H9 (cell line): Measurements from ENCODE around the gene HSD17B12. TPM values are rescaled to one million over a fixed set of nuclear protein-coding genes. Genes with fewer than 3 reads are reported as not detected.

Experiments
- DNase-seq: peaks from one replicate; pipeline ENCODE4 v3.0.0-alpha.2; 2017
- H2AFZ ChIP-seq: one replicate; pipeline ENCODE4 v1.6.1; 2013; ENCODE audit warnings: mild to moderate bottlenecking, low read length, control low read depth, moderate library complexity
- H2AK5ac ChIP-seq: 2 replicates; pipeline ENCODE4 v1.6.1; 2013; ENCODE audit warnings: low read length, control low read depth, mixed read lengths; ENCODE audit not compliant: insufficient read length
- H2BK120ac ChIP-seq: one replicate; pipeline ENCODE4 v1.6.1; 2013; ENCODE audit warnings: low read depth, mild to moderate bottlenecking, low read length, control low read depth, inconsistent platforms; ENCODE audit not compliant: poor library complexity, severe bottlenecking
- H2BK12ac ChIP-seq: 2 replicates; pipeline ENCODE4 v1.6.1; 2013; ENCODE audit warnings: low read length, control low read depth, mixed read lengths, low read depth; ENCODE audit not compliant: insufficient read length
- H2BK15ac ChIP-seq: 2 replicates; pipeline ENCODE4 v1.6.1; 2013; ENCODE audit warnings: low read depth, low read length, control low read depth
- H2BK20ac ChIP-seq: one replicate; pipeline ENCODE4 v1.6.1; 2013; ENCODE audit warnings: low read depth, mild to moderate bottlenecking, low read length, control low read depth, inconsistent platforms; ENCODE audit not compliant: poor library complexity, severe bottlenecking
- H2BK5ac ChIP-seq: 2 replicates; pipeline ENCODE4 v1.6.1; 2013; ENCODE audit warnings: low read length, control low read depth, mixed read lengths; ENCODE audit not compliant: insufficient read length
- H3K14ac ChIP-seq: 2 replicates; pipeline ENCODE4 v1.6.1; 2013; ENCODE audit warnings: low read length, control low read depth; ENCODE audit not compliant: insufficient read depth
- H3K18ac ChIP-seq: 2 replicates; pipeline ENCODE4 v1.6.1; 2013; ENCODE audit warnings: low read depth, mild to moderate bottlenecking, mixed read lengths, low read length, control low read depth; ENCODE audit not compliant: insufficient read length
- H3K23ac ChIP-seq: 2 replicates; pipeline ENCODE4 v1.6.1; 2013; ENCODE audit warnings: low read length, control low read depth, mixed read lengths, low read depth; ENCODE audit not compliant: insufficient read length
- H3K23me2 ChIP-seq: 2 replicates; pipeline ENCODE4 v1.6.1; 2013; ENCODE audit warnings: low read depth, mild to moderate bottlenecking, mixed read lengths, low read length, control low read depth; ENCODE audit not compliant: insufficient read length, poor library complexity, severe bottlenecking
- H3K27ac ChIP-seq: 2 replicates; pipeline ENCODE4 v1.5.1; 2013; ENCODE audit warnings: low read length, control low read depth, mixed read lengths, low read depth; ENCODE audit not compliant: insufficient read length
- H3K27me3 ChIP-seq: 2 replicates; pipeline ENCODE4 v1.6.1; 2013; ENCODE audit warnings: low read length, control low read depth, inconsistent platforms; ENCODE audit not compliant: insufficient read depth
- H3K4ac ChIP-seq: 2 replicates; pipeline ENCODE4 v1.6.1; 2013; ENCODE audit warnings: low read depth, mild to moderate bottlenecking, control low read depth, inconsistent platforms, low read length, moderate library complexity
- H3K4me1 ChIP-seq: 2 replicates; pipeline ENCODE4 v1.6.1; 2013; ENCODE audit warnings: low read length, control low read depth, inconsistent platforms; ENCODE audit not compliant: insufficient read depth
- H3K4me2 ChIP-seq: 2 replicates; pipeline ENCODE4 v1.6.1; 2013; ENCODE audit warnings: low read length, control low read depth, mixed read lengths; ENCODE audit not compliant: insufficient read length, insufficient read depth
- H3K56ac ChIP-seq: 2 replicates; pipeline ENCODE4 v1.6.1; 2013; ENCODE audit warnings: low read depth, mild to moderate bottlenecking, mixed read lengths, low read length, control low read depth; ENCODE audit not compliant: insufficient read length
- H3K79me1 ChIP-seq: 2 replicates; pipeline ENCODE4 v1.6.1; 2013; ENCODE audit warnings: low read depth, mild to moderate bottlenecking, moderate library complexity, low read length, control low read depth, inconsistent platforms; ENCODE audit not compliant: insufficient read depth, poor library complexity, severe bottlenecking
- H3K79me2 ChIP-seq: 2 replicates; pipeline ENCODE4 v1.6.1; 2013; ENCODE audit warnings: low read length, control low read depth, inconsistent platforms; ENCODE audit not compliant: insufficient read depth
- H3K9ac ChIP-seq: 2 replicates; pipeline ENCODE4 v1.6.1; 2013; ENCODE audit warnings: low read length, control low read depth, mixed read lengths; ENCODE audit not compliant: insufficient read length; ENCODE audit errors: extremely low read depth
- H3K9me3 ChIP-seq: one replicate; pipeline ENCODE4 v1.6.1; 2013; ENCODE audit warnings: low read depth, low read length, inconsistent platforms; ENCODE audit not compliant: control insufficient read depth
- H3T11ph ChIP-seq: one replicate; pipeline ENCODE4 v1.6.1; 2013; ENCODE audit warnings: mild to moderate bottlenecking, low read length, control low read depth, inconsistent platforms
- H4K20me1 ChIP-seq: one replicate; pipeline ENCODE4 v1.6.1; 2013; ENCODE audit not compliant: control insufficient read depth, insufficient read length, insufficient read depth
- H4K5ac ChIP-seq: 2 replicates; pipeline ENCODE4 v1.6.1; 2013; ENCODE audit warnings: low read depth, mild to moderate bottlenecking, mixed read lengths, low read length, control low read depth; ENCODE audit not compliant: insufficient read length
- H4K8ac ChIP-seq: replicated peaks from 2 replicates; pipeline ENCODE4 v1.6.1; 2013; ENCODE audit warnings: low read length, control low read depth, mixed read lengths, low read depth; ENCODE audit not compliant: insufficient read length
- H4K91ac ChIP-seq: 2 replicates; pipeline ENCODE4 v1.6.1; 2013; ENCODE audit warnings: low read depth, mild to moderate bottlenecking, moderate library complexity, mixed read lengths, low read length, control low read depth; ENCODE audit not compliant: insufficient read length
- H3K27ac Mint-ChIP-seq, 3 experiments: 2 replicates in 2 of 3; 3 replicates in 1 of 3; pipeline ENCODE4 v1.8.0; 2020 to 2021; ENCODE audit warnings: mixed read lengths in 3 of 3, mild to moderate bottlenecking in 1 of 3, moderate library complexity in 1 of 3
- H3K27me3 Mint-ChIP-seq: 2 replicates; pipeline ENCODE4 v1.8.0; 2021; ENCODE audit warnings: low read depth, mild to moderate bottlenecking, moderate library complexity, mixed read lengths
- H3K36me3 Mint-ChIP-seq, 3 experiments: 2 replicates in 2 of 3; 3 replicates in 1 of 3; pipeline ENCODE4 v1.8.0; 2020 to 2021; ENCODE audit warnings: low read depth in 3 of 3, mixed read lengths in 3 of 3; ENCODE audit not compliant: insufficient read depth in 1 of 3
- H3K4me1 Mint-ChIP-seq, 2 experiments: 2 replicates each; pipeline ENCODE4 v1.8.0; 2020; ENCODE audit warnings: mixed read lengths in 2 of 2
- H3K4me3 Mint-ChIP-seq, 2 experiments: 2 replicates in 1 of 2; 3 replicates in 1 of 2; pipeline ENCODE4 v1.8.0; 2020 to 2021; ENCODE audit warnings: mild to moderate bottlenecking in 2 of 2, mixed read lengths in 2 of 2, moderate library complexity in 1 of 2
- H3K9me3 Mint-ChIP-seq, 2 experiments: 2 replicates in 1 of 2; 3 replicates in 1 of 2; pipeline ENCODE4 v1.8.0; 2020; ENCODE audit warnings: mild to moderate bottlenecking in 2 of 2, mixed read lengths in 2 of 2, moderate library complexity in 1 of 2
- CTCF ChIP-seq: fragments of 200-600 bp; sonication (generic); conservative IDR thresholded peaks from 3 replicates; pipeline ENCODE4 v1.8.0; 2021; ENCODE audit warnings: antibody characterized with exemption, mild to moderate bottlenecking
- WGBS: extraction: QIAGEN DNeasy Blood & Tissue Kit; methylation state at CpG from one replicate; pipeline ENCODE4 v1.1.7; 2013; ENCODE audit warnings: missing lambda C conversion rate, low lambda C conversion rate, mixed read lengths; ENCODE audit not compliant: insufficient read length; ENCODE audit errors: extremely low coverage; 5-methylcytosine and 5-hydroxymethylcytosine counted together
- total RNA-seq: library from RNA; stranded (reverse); gene quantifications from 2 replicates; pipeline ENCODE4 v1.2.1, GENCODE V29; 2021

HSD17B12 gene
- total RNA-seq, 1 experiment from 2014 or later, result 111 TPM

- no peak overlapping the region for H3K56ac ChIP-seq
- H3K4me1 ChIP-seq, result no peaks in the 10 kb centered on the region
- no peak overlapping the region for H3K18ac ChIP-seq
- H2BK12ac ChIP-seq, result no peak overlapping the region
- H3K23me2 ChIP-seq, result no peaks in the 10 kb centered on the region
- no peak overlapping the region for H3K23ac ChIP-seq
- Mint-ChIP-seq H3K9me3 (no peaks in the 10 kb centered on the region; a peak in 1 of 5 replicates), H3K27ac (no peak overlapping the region), H3K4me3 (no peak overlapping the region), H3K36me3 (peaks cover 0 to 9% (median 7%) of the 10 kb centered on the region in 3 experiments; a peak in 6 of 7 replicates), H3K27me3 (no peaks in the 10 kb centered on the region), H3K4me1 (no peaks in the 10 kb centered on the region)
- H2AK5ac ChIP-seq, result no peak overlapping the region
- H2BK5ac ChIP-seq, result no peak overlapping the region
- no peak overlapping the region for H3K9ac ChIP-seq
- no peak overlapping the region for H3K4ac ChIP-seq
- H3K79me1 ChIP-seq, result no peaks in the 10 kb centered on the region
- H3K79me2 ChIP-seq, result no peaks in the 10 kb centered on the region
- H2AFZ ChIP-seq, result no peak overlapping the region
- no peaks in the 10 kb centered on the region for H4K20me1 ChIP-seq
- no peak overlapping the region for H4K8ac ChIP-seq
- no peak overlapping the region for H4K91ac ChIP-seq
- no peak overlapping the region for H3K4me2 ChIP-seq
- no peak overlapping the region for H3K14ac ChIP-seq
- H2BK120ac ChIP-seq, result no peak overlapping the region
- no peak overlapping the region for H2BK20ac ChIP-seq
- no peak overlapping the region for H2BK15ac ChIP-seq
- no peak for DNase-seq
- no peak for TF ChIP-seq CTCF
- no peaks in the 10 kb centered on the region for H3K27me3 ChIP-seq
- H3K27ac ChIP-seq, result no peak overlapping the region
- H3K9me3 ChIP-seq, result no peaks in the 10 kb centered on the region
- H3T11ph ChIP-seq, result no peak overlapping the region
- no peak overlapping the region for H4K5ac ChIP-seq
- no CpG with 5 or more reads among the region's 4 CpGs for WGBS
Observed at GRCh38 chr11:43903969-43904368, 223.4 kb downstream of the HSD17B12 start.
